Osteoblast (primary cell): ENCODE data around the gene SORCS2. TPM values are rescaled to one million over a fixed set of nuclear protein-coding genes. Genes with fewer than 3 reads are reported as not detected.

Source experiments
- DNase-seq: peaks from one replicate; pipeline ENCODE4 v3.0.0; 2011; ENCODE audit warnings: low spot score, mixed read lengths; ENCODE audit not compliant: insufficient read length; ENCODE audit errors: missing footprints
- H2AFZ ChIP-seq: 2 replicates; pipeline ENCODE4 v1.6.0; 2011; ENCODE audit warnings: mild to moderate bottlenecking, low read length
- H3K27ac ChIP-seq: 2 replicates; pipeline ENCODE4 v1.5.1; 2011; ENCODE audit warnings: mild to moderate bottlenecking, low read depth, low read length, moderate library complexity
- H3K27me3 ChIP-seq: 2 replicates; pipeline ENCODE4 v1.6.0; 2012; ENCODE audit warnings: mild to moderate bottlenecking, control low read depth, inconsistent platforms, low read length, moderate library complexity; ENCODE audit not compliant: insufficient read depth
- H3K36me3 ChIP-seq: 2 replicates; pipeline ENCODE4 v1.5.1; 2011; ENCODE audit warnings: mild to moderate bottlenecking, low read length, control low read depth, moderate library complexity; ENCODE audit not compliant: insufficient read depth
- H3K4me1 ChIP-seq: 2 replicates; pipeline ENCODE4 v1.5.1; 2011; ENCODE audit warnings: mild to moderate bottlenecking, low read length, control low read depth, moderate library complexity; ENCODE audit not compliant: insufficient read depth
- H3K4me2 ChIP-seq: 2 replicates; pipeline ENCODE4 v1.6.0; 2011; ENCODE audit warnings: mild to moderate bottlenecking, low read length; ENCODE audit not compliant: insufficient read depth
- H3K4me3 ChIP-seq: fragments of 200-600 bp; sonication (generic); 3 replicates; pipeline ENCODE4 v1.5.1; 2012; ENCODE audit warnings: mild to moderate bottlenecking, low read length, inconsistent platforms; ENCODE audit not compliant: insufficient read depth
- H3K79me2 ChIP-seq: 2 replicates; pipeline ENCODE4 v1.6.0; 2012; ENCODE audit warnings: mild to moderate bottlenecking, low read length, control low read depth, inconsistent platforms; ENCODE audit not compliant: insufficient read depth
- H3K9me3 ChIP-seq: 2 replicates; pipeline ENCODE4 v1.5.1; 2011; ENCODE audit warnings: low read depth, low read length, control low read depth
- H4K20me1 ChIP-seq: 2 replicates; pipeline ENCODE4 v1.6.0; 2012; ENCODE audit warnings: mild to moderate bottlenecking, low read length, control low read depth; ENCODE audit not compliant: insufficient read depth
- CTCF ChIP-seq: IDR thresholded peaks from 2 replicates; pipeline ENCODE4 v1.5.1; 2011; ENCODE audit warnings: mild to moderate bottlenecking, low read depth, low read length, moderate library complexity; ENCODE audit errors: extremely low read depth
- total RNA-seq: library from RNA; depleted of rRNA; stranded (reverse); fragments of >200 nt; gene quantifications from 2 replicates; pipeline ENCODE4 v1.2.3, GENCODE V29; 2012

Gene SORCS2
- total RNA-seq, 1 donor, result 9.0 TPM

GRCh38 chr4:7717161-7717560 lies 524.8 kb downstream of the SORCS2 start:
- no peak for TF ChIP-seq CTCF
- Histone ChIP-seq H3K27ac (no peak overlapping the region), H3K4me3 (no peak overlapping the region), H3K79me2 (no peaks in the 10 kb centered on the region), H3K27me3 (no peaks in the 10 kb centered on the region), H3K4me1 (no peaks in the 10 kb centered on the region), H3K36me3 (no peaks in the 10 kb centered on the region), H3K9me3 (no peaks in the 10 kb centered on the region), H3K4me2 (no peak overlapping the region), H2AFZ (no peak overlapping the region), H4K20me1 (no peaks in the 10 kb centered on the region)
- DNase-seq, result no peak

GRCh38 chr4:7717946-7718490 lies 525.7 kb downstream of the SORCS2 start:
- Histone ChIP-seq H3K4me3 (no peak overlapping the region), H3K36me3 (no peaks in the 10 kb centered on the region), H3K27me3 (no peaks in the 10 kb centered on the region), H3K9me3 (no peaks in the 10 kb centered on the region), H3K27ac (no peak overlapping the region), H3K4me1 (no peaks in the 10 kb centered on the region), H3K79me2 (no peaks in the 10 kb centered on the region), H2AFZ (no peak overlapping the region), H3K4me2 (no peak overlapping the region), H4K20me1 (no peaks in the 10 kb centered on the region)
- DNase-seq, result no peak
- no peak for TF ChIP-seq CTCF

GRCh38 chr4:7719354-7720174 lies 527.2 kb downstream of the SORCS2 start:
- H3K4me3 ChIP-seq, result no peak overlapping the region
- no peak overlapping the region for H3K4me2 ChIP-seq
- peak; percentile 68 for TF ChIP-seq CTCF
- no peaks in the 10 kb centered on the region for H4K20me1 ChIP-seq
- H3K4me1 ChIP-seq, result no peaks in the 10 kb centered on the region
- H2AFZ ChIP-seq, result no peak overlapping the region
- no peaks in the 10 kb centered on the region for H3K9me3 ChIP-seq
- H3K27me3 ChIP-seq, result no peaks in the 10 kb centered on the region
- no peaks in the 10 kb centered on the region for H3K36me3 ChIP-seq
- DNase-seq, result peak; percentile 97
- no peak overlapping the region for H3K27ac ChIP-seq
- H3K79me2 ChIP-seq, result no peaks in the 10 kb centered on the region

- H3K4me2 ChIP-seq, result no peak overlapping the region
- H4K20me1 ChIP-seq, result no peaks in the 10 kb centered on the region
- peak; percentile 22 for TF ChIP-seq CTCF
- no peaks in the 10 kb centered on the region for H3K36me3 ChIP-seq
- H3K79me2 ChIP-seq, result no peaks in the 10 kb centered on the region
- no peak for DNase-seq
- no peaks in the 10 kb centered on the region for H3K27me3 ChIP-seq
- no peaks in the 10 kb centered on the region for H3K4me1 ChIP-seq
- no peaks in the 10 kb centered on the region for H3K9me3 ChIP-seq
- H2AFZ ChIP-seq, result no peak overlapping the region
- no peak overlapping the region for H3K4me3 ChIP-seq
- no peak overlapping the region for H3K27ac ChIP-seq
These were observed 529.7 kb downstream of the SORCS2 start for GRCh38 chr4:7721984-7722551.
